Duodenal mucosa (tissue), 2 donors: Measurements from ENCODE around the gene TARS2.

Experiments
- H3K27ac ChIP-seq: one replicate; pipeline ENCODE4 v1.7.0; 2013; ENCODE audit warnings: low read depth, low read length
- H3K27me3 ChIP-seq, 2 donors: one replicate each; pipeline ENCODE4 v1.7.0; 2013; ENCODE audit warnings: low read length in 2 of 2, control low read depth in 1 of 2; ENCODE audit not compliant: insufficient read depth in 2 of 2, control insufficient read depth in 1 of 2
- H3K36me3 ChIP-seq, 2 donors: one replicate each; pipeline ENCODE4 v1.7.0; 2013; ENCODE audit warnings: low read length in 2 of 2, control low read depth in 1 of 2; ENCODE audit not compliant: insufficient read depth in 2 of 2, control insufficient read depth in 1 of 2
- H3K4me1 ChIP-seq, 2 donors: one replicate each; pipeline ENCODE4 v1.7.0; 2013; ENCODE audit warnings: low read length in 2 of 2, control low read depth in 1 of 2; ENCODE audit not compliant: insufficient read depth in 2 of 2, control insufficient read depth in 1 of 2
- H3K4me3 ChIP-seq, 2 donors: one replicate each; pipeline ENCODE4 v1.7.0; 2013; ENCODE audit warnings: low read length in 2 of 2, low read depth in 1 of 2
- H3K9ac ChIP-seq, 2 donors: one replicate each; pipeline ENCODE4 v1.7.0; 2013; ENCODE audit warnings: low read length in 2 of 2, low read depth in 1 of 2
- H3K9me3 ChIP-seq, 2 donors: one replicate each; pipeline ENCODE4 v1.7.0; 2013; ENCODE audit warnings: low read length in 2 of 2, control low read depth in 1 of 2; ENCODE audit not compliant: control insufficient read depth in 1 of 2

The TARS2 gene

DNA sequence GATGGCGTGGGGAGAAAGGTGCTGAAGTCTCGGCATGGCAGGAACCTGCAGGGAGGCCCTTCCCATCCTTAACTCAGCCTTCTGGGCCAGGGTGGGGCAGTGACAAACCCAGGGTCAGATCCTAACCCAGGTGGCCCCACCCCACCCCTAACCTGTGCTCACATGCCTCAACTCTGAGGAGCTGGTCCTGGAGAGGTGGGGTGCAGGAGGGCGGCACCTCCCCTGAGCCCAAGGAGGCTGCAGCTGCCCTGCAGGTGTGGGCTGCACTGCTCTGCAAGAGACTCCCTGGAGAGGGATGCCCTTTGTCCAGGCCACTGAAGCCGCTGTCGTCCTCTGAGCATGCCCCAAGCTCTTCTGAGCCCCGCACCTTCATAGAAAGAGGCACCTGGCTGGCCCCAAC is 46.8 kb downstream of the TARS2 start:
- no peak overlapping the region for H3K27ac ChIP-seq
- no peak overlapping the region for H3K4me3 ChIP-seq
- no peaks in the 10 kb centered on the region for H3K36me3 ChIP-seq
- no peaks in the 10 kb centered on the region for H3K9me3 ChIP-seq
- H3K9ac ChIP-seq: peak overlapping the region in 1 of 2 donors; percentile 6
- H3K27me3 ChIP-seq: no peaks in the 10 kb centered on the region
- H3K4me1 ChIP-seq: peaks cover 21 to 22% of the 10 kb centered on the region in 2 donors

DNA sequence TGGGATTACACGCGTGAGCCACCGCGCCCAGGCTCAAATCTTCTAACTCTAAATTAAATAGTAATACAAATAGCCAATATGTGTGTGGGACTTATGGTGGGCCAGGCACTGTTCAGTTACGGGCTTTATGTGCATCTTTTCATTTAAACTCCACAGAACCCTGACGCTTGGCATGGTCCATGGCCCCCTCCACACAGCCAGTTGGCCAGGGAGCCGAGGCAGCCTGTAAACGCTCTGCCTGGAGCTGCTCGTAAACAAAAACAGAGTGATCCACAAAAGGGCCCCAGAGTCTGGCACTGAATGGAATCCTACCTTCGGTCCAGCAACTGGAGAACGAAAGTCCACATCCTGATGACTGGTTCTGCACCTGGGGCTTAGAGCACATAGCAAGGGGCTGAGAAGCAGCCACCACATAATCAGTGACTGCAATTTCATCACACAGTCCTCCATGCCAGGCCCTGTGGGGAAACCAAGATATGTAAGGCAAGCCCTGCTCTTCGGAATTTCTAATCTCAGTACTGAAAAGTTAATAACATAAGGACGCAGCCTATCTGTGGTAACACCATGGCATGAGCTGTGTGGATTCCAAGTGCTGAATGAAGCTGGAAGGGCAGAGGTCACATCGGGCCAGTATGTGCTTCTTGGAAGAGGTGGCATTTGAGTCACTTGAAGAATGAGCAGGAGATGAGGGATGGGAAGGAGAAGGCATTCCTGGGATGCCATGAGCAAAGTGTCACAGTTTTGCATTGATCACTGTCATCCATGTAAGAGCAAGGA is 48.5 kb downstream of the TARS2 start:
- H3K4me1 ChIP-seq: peaks cover 17 to 18% of the 10 kb centered on the region in 2 donors
- no peak overlapping the region for H3K27ac ChIP-seq
- H3K9ac ChIP-seq: no peak overlapping the region
- no peaks in the 10 kb centered on the region for H3K9me3 ChIP-seq
- no peak overlapping the region for H3K4me3 ChIP-seq
- no peaks in the 10 kb centered on the region for H3K36me3 ChIP-seq
- no peaks in the 10 kb centered on the region for H3K27me3 ChIP-seq

DNA sequence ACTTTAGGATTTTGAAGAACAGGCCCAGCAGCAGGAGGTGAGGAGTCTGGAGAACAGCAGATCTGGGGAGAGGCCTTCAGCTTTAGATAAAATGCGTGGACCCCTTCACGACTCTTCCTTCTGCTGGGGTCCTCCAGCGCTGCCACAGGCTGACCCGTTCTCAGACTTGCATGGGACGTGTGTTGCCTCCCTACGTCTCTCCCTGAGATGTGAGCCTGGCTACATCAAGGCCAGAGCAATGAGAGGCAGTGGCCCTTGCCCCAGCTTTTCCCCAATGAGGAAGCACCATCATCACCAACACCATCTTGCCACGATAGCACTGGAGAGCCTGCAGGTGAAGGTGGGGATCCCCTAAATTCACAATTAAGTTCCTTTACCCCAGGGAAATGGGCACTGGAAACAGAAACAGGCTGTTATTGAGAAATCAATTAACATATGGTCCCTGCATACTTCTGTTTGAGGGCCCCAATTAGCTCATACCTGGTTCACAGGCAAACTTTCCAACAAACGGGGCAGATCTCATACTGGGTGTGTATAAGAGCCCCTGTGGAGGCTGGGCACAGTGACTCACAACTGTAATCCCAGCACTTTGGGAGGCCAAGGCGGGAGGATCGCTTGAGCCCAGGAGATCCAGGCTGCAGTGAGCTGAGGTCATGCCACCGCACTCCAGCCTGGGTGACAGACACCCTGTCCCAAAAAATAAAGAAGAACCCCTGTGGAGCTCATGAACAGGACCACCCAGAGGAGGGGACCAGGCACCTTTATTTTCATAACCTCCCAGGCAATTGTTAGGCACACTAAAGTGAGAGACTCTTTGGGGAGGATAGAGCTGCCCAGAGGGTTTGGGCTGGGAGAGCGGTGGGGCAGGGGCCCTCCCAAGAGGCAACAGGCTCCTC is 49.9 kb downstream of the TARS2 start:
- H3K9me3 ChIP-seq: no peaks in the 10 kb centered on the region
- no peak overlapping the region for H3K4me3 ChIP-seq
- no peaks in the 10 kb centered on the region for H3K36me3 ChIP-seq
- H3K27me3 ChIP-seq: no peaks in the 10 kb centered on the region
- no peak overlapping the region for H3K9ac ChIP-seq
- peaks cover 13 to 16% of the 10 kb centered on the region in 2 donors for H3K4me1 ChIP-seq
- no peak overlapping the region for H3K27ac ChIP-seq

DNA sequence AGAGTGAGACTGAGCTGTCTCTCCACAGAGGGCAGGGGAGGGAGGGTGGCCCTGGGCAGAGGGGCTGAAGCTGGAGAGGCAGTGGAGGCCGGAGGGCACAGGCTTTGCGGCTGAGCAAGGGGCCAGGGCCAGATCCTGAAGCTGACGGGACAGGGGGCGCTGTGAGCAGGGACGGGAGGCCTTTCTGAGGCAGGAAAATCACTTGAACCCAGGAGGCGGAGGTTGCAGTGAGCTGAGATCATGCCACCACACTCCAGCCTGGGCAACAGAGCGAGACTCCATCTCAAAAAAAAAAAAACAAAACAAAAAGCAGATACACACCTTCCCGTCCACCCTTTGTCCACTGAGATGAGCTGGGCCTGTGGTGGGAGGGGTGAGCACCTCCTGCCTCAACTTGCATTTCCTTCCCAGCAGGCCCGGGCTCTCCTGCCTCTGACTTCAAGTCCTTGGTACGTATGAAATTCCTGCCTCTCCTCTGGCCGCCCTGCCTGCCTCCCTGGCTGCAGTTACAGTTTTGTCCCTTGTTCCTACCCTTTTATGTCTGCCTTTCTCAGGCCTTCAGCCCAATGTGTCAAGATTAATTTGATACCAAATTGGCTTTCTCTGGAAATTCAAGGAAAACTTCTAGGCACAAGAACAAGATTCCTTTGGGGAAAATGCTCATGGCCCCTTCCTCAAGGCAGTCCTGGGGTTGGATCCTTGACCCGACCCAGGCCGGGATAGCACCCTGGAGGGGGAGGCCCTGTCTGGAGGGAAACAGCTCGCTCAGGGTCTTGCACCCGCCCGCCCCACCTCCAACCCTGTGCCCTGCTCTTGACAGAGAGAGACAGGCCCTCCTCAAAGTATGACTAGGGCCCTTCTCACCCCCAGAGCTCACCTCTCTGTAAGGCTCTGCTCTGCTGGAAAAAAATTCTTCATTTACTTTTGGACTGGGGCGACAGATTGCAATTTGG is 50.8 kb downstream of the TARS2 start:
- Histone ChIP-seq H3K9ac (no peak overlapping the region), H3K9me3 (no peaks in the 10 kb centered on the region), H3K4me1 (peaks cover 7 to 9% of the 10 kb centered on the region in 2 donors), H3K27me3 (no peaks in the 10 kb centered on the region), H3K4me3 (no peak overlapping the region), H3K27ac (no peak overlapping the region), H3K36me3 (no peaks in the 10 kb centered on the region)

DNA sequence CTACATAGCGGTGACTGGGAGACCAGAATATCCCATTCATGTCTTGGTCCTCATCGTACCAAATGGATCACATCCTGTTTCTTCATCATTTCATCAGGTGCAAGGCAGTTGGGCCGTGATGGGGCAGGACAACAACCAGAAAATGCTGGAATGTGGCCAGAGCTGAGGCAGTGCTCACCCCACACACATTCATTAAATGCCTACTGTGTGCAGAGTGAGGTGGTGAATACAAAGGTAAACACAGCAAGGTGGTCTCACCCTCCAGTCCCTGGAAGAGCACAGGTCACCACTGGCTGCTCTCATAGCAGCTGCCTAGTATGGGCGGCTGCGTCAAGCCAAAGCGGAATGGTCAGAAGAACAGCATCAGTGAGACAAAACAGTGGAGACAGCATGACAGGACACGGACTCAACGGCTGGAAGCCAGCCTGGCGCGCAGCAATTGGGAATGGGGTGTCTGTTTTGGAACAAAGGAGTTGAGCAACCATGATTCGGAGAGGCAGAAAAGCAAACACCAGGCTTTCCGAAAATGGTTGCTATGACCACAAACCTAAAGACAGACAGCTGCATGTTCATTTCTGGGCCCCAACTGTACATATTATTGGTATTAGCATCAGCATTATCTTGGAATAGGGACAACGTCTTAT is 56.4 kb downstream of the TARS2 start:
- no peaks in the 10 kb centered on the region for H3K9me3 ChIP-seq
- H3K9ac ChIP-seq: no peak overlapping the region
- H3K27me3 ChIP-seq: no peaks in the 10 kb centered on the region
- no peak overlapping the region for H3K4me3 ChIP-seq
- H3K36me3 ChIP-seq: no peaks in the 10 kb centered on the region
- peaks cover 0 to 3% of the 10 kb centered on the region in 2 donors for H3K4me1 ChIP-seq
- H3K27ac ChIP-seq: no peak overlapping the region

DNA sequence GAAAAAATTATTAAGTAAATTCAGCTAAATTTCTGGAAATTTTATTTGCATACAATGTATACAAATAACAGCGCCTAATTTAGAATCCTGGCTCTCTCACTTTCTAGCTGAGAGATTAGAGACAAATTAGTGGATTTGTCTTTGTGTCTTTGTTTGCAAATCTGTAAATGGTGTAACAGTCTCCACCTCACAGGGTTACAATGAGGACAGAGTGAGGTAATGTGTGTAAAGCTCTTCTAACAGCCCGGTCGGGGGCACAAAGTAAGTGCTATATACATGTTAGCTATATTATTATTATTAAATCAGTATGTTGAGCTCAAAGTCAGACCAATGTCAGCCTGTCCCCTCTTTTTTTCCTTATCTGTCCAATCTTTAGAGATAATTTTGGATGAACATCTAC is 57.0 kb downstream of the TARS2 start:
- no peak overlapping the region for H3K27ac ChIP-seq
- H3K9me3 ChIP-seq: no peaks in the 10 kb centered on the region

DNA sequence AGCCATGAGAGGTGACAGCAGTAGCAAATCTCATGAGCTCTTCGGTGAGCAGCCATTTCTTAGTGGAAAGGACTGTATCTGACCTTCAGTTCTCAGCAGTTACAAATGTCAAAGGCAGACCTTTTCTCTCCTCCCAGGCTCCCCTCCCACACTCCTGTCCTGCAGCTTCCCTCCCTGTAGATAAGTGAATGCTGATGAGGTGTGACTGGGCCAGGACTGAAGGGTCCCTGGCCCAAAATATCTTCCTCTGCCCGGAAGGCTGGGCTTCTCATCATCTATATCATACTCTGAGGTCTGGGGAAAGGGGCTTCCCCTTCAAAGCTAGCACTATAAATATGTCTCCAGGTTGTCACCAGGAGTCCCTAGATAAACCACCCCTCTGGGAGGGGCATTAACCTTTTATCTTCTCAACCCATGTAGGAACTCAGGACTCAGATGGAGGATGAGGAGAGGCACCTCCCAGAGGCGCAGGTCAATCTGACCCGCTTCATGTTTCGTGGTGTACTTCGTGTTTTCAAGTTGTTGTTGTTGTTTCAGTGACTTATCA is 58.3 kb downstream of the TARS2 start:
- Histone ChIP-seq H3K9ac (no peak overlapping the region), H3K27ac (no peak overlapping the region), H3K4me1 (peaks cover 0 to 10% of the 10 kb centered on the region in 2 donors), H3K27me3 (peaks cover 3 to 6% of the 10 kb centered on the region in 2 donors), H3K4me3 (no peak overlapping the region), H3K9me3 (no peaks in the 10 kb centered on the region), H3K36me3 (no peaks in the 10 kb centered on the region)

More for the DNA sequence above, 57.0 kb downstream of the TARS2 start:
- Histone ChIP-seq H3K36me3 (no peaks in the 10 kb centered on the region), H3K9ac (no peak overlapping the region), H3K4me1 (peaks cover 0 to 3% of the 10 kb centered on the region in 2 donors), H3K4me3 (no peak overlapping the region), H3K27me3 (no peaks in the 10 kb centered on the region)

DNA sequence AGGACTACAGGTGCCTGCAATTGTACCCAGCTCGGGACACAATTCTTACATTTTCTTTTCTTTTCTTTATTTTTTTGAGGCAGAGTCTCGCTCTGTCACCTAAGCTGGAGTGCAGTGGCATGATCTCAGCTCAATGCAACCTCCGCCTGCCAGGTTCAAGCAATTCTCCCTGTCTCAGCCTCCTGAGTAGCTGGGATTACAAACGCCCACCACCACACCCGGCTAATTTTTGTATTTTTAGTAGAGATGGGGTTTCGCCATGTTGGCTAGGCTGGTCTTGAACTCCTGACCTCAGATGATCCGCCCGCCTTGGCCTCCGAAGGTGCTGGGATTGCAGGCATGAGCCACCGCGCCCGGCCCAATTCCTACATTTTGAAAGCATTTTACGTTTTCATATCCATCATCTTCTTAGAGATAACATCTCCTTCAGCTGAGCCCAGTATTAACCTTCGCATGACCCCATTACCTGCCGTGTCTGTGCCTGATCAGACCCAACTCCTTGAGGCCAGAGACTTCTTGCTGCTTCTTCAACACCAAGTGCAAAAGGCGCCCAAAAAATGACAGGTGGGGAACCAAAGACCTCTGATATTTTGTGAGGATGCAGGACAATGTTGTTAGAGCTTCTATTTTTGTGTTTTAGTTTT is 59.2 kb downstream of the TARS2 start:
- Histone ChIP-seq H3K36me3 (no peaks in the 10 kb centered on the region), H3K4me3 (no peak overlapping the region), H3K27me3 (peaks cover 3 to 6% of the 10 kb centered on the region in 2 donors), H3K9ac (no peak overlapping the region), H3K27ac (no peak overlapping the region), H3K4me1 (peaks cover 0 to 10% of the 10 kb centered on the region in 2 donors), H3K9me3 (no peaks in the 10 kb centered on the region)

DNA sequence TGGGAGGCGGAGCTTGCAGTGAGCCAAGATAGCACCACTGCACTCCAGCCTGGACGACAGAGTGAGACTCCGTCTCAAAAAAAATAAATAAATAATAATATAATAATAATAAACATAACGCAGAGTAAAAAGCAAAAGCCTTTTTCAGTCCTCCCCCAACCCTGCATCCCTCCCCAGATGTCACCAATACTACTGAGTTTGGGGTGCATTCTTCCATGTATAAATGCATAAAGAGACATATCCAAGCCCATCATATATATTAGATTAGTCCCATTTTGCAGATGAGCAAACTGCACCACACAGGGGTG is 61.1 kb downstream of the TARS2 start:
- Histone ChIP-seq H3K4me1 (peaks cover 13 to 19% of the 10 kb centered on the region in 2 donors), H3K27ac (no peak overlapping the region), H3K36me3 (no peaks in the 10 kb centered on the region), H3K27me3 (peaks cover 3 to 6% of the 10 kb centered on the region in 2 donors), H3K4me3 (peak overlapping the region; percentile 53 to 68), H3K9ac (peak overlapping the region in 1 of 2 donors; percentile 48), H3K9me3 (no peaks in the 10 kb centered on the region)
